ENCODE data around the gene SLC4A1AP.
"Not testable (repeated sequence)": the region's sequence is repeated elsewhere in the genome, so short reads cannot be mapped to it uniquely, and the experiment has no call there.

SLC4A1AP gene

DNA sequence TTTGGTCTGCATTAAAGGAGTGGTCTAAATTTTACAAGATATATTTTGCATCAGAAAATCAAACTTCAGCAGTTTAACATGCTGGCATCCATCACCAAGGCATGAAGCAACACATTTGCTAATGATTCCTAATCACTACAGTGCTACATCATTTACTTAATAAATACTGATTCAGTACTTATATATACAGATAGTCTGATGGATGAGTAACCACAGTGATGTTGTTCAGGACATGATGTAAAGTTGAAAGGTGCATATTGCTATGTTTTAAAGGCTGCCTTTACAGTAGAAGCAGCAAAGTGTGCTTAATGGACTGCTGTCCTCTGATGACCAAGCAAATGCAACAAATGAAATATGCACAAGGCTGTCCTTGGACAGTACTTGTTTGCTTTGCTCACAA, 11.3 kb upstream of the SLC4A1AP start:
- DNase-seq: no peak

DNA sequence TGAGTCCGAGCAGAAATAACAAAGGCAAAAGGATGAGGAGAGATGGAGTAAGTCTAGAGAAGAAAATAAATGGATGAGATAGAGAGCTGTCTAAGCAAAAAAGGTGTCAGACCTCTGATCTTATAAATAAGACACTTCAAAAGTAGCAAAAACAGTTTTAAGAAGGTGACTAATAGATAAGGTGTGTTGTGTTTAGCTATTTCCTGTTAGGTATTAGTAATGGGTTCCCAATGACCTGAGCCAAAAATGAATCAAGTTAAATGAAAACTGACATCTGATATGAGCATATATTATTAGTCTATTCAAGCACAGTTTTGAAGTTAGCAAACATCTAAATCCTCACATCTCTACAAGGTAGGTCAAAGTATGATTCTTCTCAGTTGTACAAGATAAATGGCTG, 10.9 kb upstream of the SLC4A1AP start:
- DNase-seq: no peak

DNA sequence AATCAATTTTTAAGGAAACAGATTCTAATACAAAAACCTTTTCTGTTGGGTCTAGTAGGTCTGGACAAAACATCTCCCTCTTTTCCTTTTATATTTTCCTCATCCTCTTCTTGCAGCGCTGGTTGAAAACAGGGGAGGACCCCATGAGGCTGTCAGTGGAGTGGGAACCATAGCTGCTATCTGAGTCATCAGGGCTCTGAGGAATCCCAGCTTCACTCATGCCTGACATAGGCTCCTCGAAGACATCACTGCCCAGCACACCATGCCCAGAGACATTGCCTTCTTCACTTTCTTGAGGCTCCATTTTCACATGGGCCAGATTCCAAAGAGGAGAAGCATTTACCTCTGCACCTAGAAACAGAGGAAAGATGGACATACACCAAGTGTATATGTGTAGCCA, 10.3 kb upstream of the SLC4A1AP start:
- peak; percentile 8 for DNase-seq

DNA sequence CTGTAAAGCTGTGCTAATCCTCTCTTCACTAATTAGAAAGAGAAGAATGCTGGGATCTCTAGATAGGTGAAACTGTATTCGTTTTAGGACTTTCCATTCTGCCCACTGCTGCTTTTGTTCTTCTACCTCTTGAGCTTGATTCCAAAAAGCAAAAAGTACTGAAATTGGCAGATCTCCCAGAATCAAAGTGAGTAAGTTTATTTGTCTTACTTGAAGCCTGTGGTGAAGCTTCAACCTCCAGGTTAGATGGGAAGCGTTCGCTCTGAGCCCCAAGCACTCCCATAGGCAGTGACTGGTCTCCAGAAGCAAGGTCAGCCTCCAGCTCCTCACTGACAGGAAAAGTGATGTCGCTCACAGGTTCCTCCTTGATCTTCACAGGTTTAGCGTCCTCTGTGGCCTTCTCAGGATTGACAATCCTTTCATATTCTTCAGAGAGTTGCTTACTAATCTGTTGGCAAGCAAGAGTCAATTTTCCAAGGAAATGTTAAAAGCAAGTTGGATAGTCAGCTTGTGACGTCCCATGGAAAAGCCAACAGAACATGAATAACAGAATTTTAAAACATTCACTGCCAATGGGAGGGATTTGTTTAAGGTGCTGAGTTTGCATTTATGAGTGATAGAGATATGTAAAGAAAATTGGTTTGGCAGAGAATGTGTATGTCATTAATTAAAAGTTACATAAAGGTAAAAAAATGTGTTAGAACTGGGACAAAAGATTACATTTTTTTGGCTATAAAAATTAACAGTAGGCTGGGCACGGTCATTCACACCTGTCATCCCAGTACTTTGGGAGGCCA, 8.3 kb upstream of the SLC4A1AP start:
- peak; percentile 53 for DNase-seq

DNA sequence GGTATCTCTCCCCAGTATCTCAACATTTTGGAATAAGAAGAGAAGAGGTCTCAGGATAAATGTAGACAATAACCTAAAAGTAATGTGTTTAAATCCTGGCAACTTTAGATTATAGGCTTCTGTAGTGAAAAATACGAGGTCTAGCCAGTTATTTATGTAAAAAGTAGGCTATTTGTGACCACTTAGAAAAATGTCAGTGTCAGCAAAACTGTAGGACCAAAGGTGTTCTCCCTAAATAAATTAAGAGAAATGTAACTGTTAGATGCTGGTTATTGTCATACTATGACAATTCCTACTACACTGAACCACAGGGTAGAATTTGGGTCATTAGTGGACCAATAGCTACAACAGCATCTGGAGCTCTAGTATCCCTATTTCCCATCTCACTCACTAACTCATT, 2.3 kb upstream of the SLC4A1AP start:
- DNase-seq: no peak

DNA sequence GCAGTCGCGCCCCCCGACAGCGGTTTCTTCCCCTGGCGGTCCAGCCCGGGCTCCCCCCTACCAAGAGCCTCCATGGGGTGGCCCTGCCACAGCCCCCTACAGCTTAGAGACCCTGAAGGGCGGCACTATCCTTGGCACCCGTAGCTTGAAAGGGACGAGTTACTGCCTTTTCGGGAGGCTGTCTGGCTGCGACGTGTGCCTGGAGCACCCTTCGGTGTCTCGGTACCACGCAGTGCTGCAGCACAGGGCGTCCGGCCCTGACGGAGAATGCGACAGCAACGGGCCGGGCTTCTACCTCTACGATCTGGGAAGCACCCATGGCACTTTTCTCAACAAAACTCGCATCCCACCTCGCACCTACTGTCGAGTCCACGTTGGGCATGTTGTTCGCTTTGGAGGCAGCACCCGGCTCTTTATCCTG, 475 bp downstream of the SLC4A1AP start:
- DNase-seq: no peak

DNA sequence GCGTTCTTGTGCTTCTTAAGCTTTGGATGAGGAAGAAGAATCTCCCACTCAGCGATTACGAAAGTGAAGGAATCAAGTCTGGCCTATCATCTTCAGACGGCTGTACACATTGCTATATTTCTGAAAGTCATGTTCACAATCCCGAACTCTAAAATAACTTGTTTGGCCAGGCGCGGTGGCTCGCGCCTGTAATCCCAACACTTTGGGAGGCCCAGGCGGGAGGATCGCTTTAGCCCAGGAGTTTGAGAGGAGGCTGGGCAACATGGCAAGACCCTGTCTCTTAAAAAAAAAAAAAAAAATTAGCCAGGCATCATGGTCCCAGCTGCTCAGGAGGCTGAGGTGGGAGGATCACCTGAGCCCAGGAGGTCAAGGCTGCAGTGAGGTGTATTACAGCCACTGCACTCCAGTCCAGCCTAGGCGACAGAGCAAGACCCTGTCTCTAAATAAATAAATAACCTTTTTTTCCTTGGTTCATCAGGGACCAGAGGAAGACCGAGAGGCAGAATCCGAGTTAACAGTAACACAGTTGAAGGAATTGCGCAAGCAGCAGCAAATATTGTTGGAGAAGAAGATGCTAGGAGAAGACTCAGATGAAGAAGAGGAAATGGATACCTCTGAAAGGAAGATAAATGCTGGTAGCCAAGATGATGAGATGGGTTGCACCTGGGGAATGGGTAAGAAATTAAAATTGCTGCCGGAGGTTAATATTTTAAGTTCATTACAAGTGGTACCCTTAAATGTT, 1.1 kb downstream of the SLC4A1AP start:
- no peak for DNase-seq

DNA sequence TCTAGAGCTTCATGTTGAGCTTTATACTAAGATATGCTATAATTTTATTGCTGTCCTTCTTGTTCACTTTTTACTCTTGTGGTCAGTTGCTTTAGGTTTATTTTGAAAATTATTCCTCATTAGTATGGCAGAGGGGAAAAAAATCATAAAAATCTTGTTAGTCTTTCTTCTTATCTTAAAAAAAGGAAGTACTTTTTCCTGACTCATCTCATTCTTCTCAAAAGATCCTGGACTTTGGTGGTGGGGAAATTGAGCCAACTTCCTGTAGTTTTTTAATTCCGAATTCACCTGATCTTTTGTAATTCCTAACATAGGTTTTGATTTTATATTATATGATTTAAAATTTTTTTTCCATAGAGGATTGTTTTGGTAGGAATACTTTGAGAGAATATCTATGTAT, 3.8 kb downstream of the SLC4A1AP start:
- DNase-seq: no peak

DNA sequence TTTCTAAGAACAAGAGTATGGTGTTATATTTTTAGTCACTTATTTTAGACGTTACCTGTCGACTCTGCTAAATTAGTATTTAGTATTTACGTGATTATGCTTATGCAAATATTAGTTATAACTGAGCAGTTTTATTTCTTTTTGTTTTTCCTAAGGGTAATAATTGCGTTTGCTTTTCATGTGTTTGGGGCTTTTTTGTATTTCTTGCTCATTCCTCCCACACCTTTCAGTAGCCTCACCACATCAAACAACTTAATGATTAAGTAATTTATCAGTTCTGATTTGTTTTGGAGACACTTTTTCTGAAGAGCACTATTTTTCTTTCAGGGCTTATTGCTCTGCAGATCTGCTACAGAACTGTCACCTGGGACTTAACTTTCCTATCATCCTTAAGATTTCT, 7.5 kb downstream of the SLC4A1AP start:
- no peak for DNase-seq

DNA sequence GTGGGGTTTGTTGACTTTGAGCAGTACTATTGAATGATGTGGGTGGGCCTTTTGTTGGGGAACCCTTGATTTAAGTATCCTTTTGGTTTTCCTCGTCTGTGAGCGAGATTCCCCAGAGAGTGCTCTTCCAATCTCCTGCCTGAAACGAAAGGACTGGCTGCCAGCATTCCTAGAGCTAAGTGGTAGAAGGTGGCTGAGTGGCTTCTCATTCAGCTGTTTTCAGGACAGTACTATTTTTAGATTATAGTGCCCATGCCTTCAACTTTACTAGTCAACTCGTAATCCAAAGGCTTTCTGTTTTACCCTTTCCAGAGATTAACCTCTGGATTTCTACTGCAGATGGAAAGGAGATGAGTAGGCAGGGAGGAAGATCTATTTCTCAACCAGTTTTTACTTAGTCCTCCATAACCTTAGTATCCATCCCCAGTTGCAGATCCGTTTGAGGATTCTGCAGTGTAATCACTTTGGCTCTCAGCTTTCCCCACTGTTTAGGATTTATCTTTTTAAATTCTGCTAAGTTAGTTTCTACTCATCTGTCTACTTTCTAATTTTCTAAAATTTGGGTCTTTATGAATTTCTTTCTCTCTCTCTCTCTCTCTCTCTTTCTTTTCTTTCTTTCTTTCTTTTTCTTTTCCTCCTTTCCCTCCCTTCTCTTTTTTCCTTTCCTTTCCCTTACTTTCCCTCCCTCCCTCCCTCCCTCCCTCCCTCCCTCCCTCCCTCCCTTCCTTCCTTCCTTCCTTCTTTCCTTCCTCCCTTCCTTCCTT, 9.2 kb downstream of the SLC4A1AP start:
- no peak for DNase-seq

DNA sequence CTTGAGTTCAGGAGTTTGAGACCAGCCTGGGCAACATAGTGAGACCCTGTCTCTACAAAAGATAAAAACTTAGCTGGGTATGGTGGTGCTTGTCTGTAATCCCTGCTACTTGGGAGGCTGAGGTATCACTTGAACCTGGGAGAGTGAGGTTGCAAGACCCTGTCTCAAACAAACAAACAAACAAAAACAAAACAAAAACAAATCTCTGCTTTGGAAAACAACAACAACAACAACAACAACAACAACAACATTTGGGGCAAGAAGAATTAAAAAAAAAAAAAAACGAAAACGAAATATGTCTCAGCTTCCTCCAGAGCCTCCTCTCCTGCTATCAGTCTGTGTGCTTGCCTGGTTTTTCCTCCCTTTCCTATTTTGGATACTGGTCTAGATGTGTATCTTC, 16.9 kb downstream of the SLC4A1AP start:
- DNase-seq: no peak

DNA sequence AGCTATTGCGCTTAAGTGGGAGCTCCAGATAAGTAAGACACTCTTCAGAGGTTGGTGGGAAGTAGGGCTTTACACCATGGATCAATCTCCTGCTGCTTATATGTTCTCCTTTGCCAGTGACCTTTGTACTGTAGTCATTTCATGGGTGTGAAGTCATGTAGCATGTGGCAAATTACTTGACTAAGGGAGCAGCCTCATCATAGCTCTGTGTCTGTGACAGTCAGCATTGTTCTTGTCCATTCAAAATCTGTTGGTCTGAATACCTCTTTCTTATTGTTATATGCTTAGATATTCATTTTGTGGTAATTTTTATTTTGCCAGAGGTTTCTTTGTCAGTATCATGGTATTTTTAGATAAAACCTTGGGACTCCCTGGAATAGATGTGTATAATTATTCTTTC, 18.2 kb downstream of the SLC4A1AP start:
- peak; percentile 48 for DNase-seq

DNA sequence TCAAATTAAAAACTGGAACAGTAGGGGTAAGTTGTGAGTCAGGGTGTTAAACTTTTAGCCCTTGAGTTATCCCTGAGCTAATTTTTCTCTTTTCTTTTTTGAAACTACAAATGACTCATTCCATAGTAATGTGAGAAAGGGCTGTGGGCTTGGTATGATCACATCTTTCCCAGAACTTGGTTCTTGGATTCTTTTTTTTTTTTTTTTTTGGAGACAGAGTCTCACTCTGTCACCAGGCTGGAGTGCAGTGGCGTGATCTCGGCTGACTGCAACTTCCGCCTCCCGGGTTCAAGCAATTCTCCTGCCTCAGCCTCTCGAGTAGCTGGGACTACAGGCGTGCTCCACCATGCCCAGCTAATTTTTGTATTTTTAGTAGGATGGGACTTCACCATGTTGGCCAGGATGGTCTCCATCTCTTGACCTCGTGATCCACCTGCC, 18.7 kb downstream of the SLC4A1AP start:
- peak; percentile 90 for DNase-seq

DNA sequence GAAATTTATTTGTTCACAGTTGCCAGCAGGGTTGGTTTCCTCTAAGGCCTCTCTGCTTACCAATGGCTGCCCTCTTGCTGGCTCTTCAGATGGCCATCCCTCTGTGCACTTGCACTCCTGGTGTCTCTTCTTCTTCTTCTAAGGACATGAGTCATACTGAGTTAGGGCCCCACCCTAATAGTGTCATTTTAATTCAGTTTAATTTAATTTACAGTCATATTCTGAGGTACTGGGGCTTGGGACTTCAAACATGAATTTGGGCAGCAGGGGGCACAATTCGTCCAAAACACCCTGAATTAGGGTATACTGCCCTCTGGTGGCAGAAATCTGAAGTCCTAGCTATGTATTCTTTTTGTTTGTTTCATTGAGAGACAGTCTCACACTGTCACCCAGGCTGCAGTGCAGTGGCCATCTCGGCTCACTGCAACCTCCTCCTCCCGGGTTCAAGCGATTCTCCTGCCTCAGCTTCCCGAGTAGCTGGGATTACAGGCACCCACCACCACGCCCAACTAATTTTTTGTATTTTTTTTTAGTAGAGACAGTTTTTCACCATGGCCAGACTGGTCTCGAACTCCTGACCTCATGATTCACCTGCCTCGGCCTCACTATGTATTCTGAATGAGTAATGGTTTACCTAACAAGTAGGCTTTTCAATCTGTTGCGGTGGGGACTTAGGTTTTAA, 19.8 kb downstream of the SLC4A1AP start:
- DNase-seq: peak; percentile 88

DNA sequence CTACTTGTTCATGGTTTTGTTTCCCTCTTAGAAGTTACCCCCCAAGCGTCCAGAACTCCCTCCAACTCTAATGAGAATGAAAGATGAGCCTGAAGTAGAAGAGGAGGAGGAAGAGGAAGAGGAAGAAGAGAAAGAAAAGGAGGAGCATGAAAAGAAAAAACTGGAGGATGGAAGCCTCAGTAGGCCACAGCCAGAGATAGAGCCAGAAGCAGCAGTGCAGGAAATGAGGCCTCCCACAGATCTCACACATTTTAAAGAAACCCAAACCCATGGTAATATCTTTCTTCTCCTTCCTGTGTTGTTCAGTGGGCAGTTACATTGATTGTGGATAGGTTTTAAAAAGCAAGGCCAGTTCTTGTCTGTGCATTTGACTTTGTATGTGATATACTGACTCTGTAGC, 21.3 kb downstream of the SLC4A1AP start:
- DNase-seq: not testable (repeated sequence)

DNA sequence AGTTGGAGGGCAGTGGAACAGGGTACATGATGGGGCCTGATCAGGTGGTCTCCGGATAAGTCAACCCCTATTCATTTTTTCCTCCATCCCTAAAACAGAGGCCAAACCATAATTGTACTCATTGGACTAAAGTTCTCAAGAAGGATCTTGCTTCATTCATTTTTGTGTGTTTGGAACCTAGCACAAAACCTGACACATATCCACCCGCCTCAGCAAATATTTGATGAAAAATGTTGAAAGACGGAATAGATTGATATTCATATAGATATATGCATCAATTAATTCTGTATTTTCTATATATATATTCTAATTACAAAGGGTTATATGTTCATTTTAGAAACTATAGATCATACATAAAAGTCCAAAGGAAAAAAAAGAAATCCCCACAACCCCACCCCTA, 21.9 kb downstream of the SLC4A1AP start:
- DNase-seq: no peak

DNA sequence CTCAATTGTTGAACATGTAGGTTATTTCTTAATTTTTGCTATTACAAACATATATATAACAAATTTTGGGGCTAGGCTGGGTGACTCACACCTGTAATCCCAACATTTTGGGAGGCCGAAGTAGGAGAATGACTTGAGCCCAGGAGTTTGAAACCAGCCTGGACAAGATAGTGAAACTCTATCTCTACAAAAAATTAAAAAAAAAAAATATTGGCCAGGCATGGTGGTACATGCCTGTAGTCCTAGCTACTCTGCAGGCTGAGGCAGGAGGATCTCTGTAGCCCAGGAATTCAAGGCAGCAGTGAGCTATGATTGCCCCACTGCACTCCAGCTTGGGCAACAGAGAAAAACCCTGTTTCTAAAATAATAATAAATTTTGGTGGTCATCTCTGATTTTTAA, 23.5 kb downstream of the SLC4A1AP start:
- DNase-seq: no peak

DNA sequence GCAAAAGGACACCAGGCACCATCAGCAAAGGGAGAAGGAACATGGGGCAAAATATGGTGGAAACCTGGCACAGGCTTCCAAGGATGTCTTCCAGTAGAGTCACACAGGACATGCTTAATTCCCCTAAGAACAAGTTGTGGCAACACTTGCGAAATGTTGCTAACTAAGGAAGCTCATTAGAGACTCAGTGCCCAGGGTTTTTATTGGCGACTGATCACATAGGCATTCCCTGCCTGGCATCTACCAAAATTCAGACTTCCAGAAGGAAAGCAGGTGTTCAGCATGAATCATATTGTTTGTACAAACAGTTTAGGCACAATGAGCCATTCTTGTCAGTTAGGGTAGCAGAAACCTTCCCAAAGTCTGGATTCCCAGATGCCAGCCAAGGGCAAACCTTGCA, 25.7 kb downstream of the SLC4A1AP start:
- DNase-seq: no peak

DNA sequence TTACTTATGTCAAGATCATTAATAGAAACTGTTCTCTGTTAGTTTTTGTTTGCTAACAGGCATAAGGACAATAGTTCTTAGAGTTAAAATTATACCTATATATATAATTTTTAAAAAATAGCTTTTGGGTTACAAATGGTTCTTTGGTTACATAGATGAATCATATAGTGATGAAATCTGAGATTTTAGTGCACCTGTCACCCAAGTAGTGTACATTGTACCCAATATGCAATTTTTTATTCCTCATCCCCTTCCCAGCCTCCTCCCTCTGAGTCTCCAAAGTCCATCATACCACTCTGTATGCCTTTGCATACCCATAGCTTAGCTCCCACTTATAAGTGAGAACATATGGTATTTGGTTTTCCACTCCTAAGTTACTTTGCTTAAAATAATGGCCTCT, 26.4 kb downstream of the SLC4A1AP start:
- no peak for DNase-seq

DNA sequence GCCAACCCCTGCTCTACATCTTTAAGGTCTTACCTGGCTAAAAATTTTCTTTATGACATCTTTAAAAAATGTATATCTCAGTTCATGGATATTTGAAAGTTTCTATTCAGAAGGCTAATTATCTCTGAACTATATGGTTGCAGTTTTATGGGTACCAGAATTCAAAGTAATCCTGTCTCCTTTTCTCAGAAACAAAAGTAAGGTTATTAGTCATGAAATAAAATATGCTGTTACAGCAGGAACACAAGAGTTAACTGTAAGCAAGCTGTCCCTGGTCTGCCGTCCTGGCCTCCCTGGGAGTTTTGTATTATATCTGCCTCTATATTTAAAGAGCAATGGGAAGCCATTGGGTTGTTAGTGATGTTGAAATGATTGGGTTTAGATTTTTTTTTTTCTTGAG, 34.0 kb downstream of the SLC4A1AP start:
- no peak for DNase-seq

DNA sequence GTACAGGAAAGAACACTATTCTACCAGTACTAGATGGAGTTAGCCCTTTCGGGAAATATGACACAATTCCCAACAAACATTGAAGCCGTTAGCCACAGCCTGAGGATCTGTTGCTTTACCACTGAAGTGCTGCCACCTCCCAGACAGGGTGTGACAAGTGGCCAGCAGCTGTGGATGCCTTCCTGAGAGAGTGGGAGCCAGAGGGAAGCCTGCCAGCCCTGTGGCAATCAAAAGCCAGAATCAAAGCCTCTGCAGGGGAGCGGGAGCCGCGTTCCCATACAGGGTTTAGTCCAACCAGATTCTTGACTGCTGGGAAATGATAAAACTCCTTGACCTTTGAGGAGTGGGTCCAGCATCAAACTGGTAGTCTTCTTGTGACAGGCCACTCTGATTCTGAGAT, 38.0 kb downstream of the SLC4A1AP start:
- DNase-seq: peak; percentile 40

DNA sequence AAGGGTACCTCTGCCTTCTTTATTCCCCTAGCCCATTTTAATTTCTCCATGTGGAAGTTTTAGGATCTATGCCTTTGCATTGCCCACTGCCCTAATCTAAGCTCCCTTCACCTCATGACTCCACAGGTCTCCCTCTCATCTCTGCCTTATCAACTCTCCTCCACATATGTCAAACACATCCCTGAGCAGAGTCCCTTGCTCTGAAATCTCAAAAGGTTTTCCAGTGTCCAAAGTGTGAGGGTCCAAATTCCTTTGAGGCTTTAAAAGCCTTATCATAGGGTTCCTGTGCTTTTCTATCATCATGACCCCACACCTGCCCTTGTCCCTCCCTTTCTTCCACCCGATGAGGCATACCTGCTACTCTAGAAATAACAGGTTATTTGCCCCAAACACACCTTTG, 38.6 kb downstream of the SLC4A1AP start:
- no peak for DNase-seq
